OCI-LY7 (cell line): ENCODE measurements around the gene ATG4B.

Experiments
- CTCF ChIP-seq: fragments of 200-600 bp; sonication (generic); conservative IDR thresholded peaks from 2 replicates; pipeline ENCODE4 v1.5.1; 2014; ENCODE audit warnings: mild to moderate bottlenecking, antibody characterized with exemption, low read length, moderate library complexity, mixed read lengths
- EZH2phosphoT487 ChIP-seq: fragments of 200-600 bp; sonication (generic); IDR thresholded peaks from 2 replicates; pipeline ENCODE4 v1.6.1; 2018; ENCODE audit warnings: low read depth, borderline replicate concordance, mild to moderate bottlenecking, mixed run types, antibody characterized with exemption, low read length, moderate library complexity, mixed read lengths

DNA sequence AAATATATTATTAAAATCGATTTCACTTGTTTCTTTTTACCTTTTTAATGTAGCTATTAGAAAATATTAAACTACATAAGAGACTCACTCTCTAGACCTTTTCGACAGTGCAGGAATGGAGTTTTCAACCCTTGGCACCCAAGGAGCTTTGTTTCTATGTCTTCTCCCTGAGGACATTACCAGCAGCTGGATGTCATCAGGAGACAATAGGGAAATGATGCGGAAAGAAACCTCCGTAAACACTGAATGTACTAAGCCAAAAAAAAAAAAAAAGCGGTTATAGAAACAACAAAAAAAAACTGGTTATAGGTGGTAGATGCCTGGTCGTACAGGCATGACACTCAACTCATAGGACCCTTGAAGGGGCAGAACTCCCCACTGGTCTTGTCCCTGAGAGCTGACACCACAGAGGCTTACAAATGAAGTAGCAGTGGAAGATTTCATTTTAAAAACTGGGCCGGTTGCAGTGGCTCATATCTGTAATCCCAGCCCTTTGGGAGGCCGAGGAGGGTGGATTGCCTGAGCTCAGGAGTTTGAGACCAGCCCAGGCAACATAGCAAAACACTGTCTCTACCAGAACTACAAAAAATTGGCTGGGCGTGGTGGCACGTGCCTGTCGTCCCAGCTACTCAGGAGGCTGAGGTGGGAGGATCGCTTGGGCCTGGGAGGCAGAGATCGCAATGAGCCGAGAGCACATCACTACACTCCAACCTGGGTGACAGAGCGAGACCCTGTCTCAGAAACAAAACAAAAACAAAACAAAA is 24.3 kb upstream of the ATG4B start:
- TF ChIP-seq CTCF (no peak), EZH2phosphoT487 (no peak)
